Activated T-cell treated with anti-CD3 and anti-CD28 coated beads, Interleukin-2, amount 50 U/mL, for 24 hours (primary cell): ENCODE measurements around the gene AP1M1.

Experiments
- DNase-seq: peaks from one replicate; pipeline ENCODE4 v3.0.0-alpha.2; 2020
- H3K27ac Mint-ChIP-seq: 2 replicates; pipeline ENCODE4 v1.8.0; 2020; ENCODE audit warnings: mild to moderate bottlenecking, mixed read lengths
- H3K27me3 Mint-ChIP-seq: 2 replicates; pipeline ENCODE4 v1.8.0; 2020; ENCODE audit warnings: mixed read lengths
- H3K36me3 Mint-ChIP-seq: 2 replicates; pipeline ENCODE4 v1.8.0; 2020; ENCODE audit warnings: low read depth, mixed read lengths
- H3K4me1 Mint-ChIP-seq: 2 replicates; pipeline ENCODE4 v1.8.0; 2020; ENCODE audit warnings: low read depth, mixed read lengths
- H3K4me3 Mint-ChIP-seq: 2 replicates; pipeline ENCODE4 v1.8.0; 2020; ENCODE audit warnings: mild to moderate bottlenecking, moderate library complexity, mixed read lengths
- H3K9me3 Mint-ChIP-seq: 2 replicates; pipeline ENCODE4 v1.8.0; 2020; ENCODE audit warnings: mixed read lengths

Gene AP1M1

DNA sequence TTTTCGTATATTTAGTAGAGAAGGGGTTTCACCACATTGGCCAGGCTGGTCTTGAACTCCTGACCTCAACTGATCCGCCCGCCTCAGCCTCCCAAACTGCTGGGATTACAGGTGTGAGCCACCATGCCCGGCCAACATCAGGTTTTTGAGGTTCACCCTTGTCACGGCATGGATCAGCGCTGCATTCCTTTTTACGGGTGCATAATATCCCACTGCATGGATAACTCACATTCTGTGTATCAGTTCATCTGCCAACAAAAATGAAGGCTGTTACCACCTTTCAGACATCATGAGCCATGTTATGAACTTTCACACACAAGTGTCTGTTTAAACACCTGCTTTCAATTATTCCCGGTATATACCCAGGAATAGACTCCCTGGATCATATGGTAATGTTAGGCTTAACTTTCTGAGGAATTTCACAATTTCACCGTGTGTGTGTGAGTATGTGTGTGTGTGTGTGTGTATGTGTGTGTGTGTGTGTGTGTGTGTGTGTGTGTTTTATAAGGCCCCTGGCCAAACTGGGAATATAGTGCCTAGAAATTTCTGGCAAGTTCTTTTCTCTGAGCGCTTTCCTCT lies 52.2 kb downstream of the AP1M1 start:
- Mint-ChIP-seq H3K4me3 (no peak overlapping the region), H3K36me3 (no peaks in the 10 kb centered on the region), H3K27me3 (no peaks in the 10 kb centered on the region), H3K27ac (no peak overlapping the region), H3K4me1 (peaks cover 6% of the 10 kb centered on the region), H3K9me3 (no peaks in the 10 kb centered on the region)
- no peak for DNase-seq

DNA sequence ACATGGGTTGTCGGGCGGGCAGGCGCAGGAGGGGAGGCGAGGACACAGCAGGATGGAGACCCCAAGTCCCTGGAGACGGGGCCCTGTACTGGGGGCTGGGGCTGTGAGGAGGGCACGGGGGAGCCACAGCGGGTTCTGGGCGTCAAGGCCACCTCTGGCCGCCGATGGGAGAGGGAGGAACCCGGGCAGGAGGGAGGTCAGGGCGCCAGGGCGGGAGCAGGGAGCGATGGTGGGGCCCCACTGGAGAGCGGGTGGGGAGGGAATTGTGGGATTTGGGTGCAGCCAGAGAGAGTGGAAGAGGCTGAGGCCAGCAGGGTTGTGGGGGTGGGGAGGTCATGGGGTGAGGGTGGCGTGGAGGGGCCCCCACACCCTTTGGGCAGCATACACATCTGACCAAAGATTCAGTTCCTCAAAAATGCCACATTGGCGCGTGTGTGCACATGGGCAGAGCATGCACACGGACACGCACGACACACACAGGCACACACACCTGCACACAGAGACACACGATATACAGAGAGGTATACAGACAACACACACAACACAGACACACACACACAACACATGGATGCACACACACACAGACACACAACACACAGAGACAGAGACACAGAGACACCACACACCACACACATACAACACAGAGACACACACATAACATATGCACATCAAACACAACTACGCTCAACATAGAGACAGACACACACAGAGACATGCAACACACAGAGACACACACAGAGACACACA lies 54.9 kb downstream of the AP1M1 start:
- H3K36me3 Mint-ChIP-seq, result no peaks in the 10 kb centered on the region
- H3K9me3 Mint-ChIP-seq, result no peaks in the 10 kb centered on the region
- H3K4me3 Mint-ChIP-seq, result no peak overlapping the region
- H3K27me3 Mint-ChIP-seq, result no peaks in the 10 kb centered on the region
- H3K27ac Mint-ChIP-seq, result no peak overlapping the region
- DNase-seq, result no peak
- peaks cover 6% of the 10 kb centered on the region for H3K4me1 Mint-ChIP-seq

DNA sequence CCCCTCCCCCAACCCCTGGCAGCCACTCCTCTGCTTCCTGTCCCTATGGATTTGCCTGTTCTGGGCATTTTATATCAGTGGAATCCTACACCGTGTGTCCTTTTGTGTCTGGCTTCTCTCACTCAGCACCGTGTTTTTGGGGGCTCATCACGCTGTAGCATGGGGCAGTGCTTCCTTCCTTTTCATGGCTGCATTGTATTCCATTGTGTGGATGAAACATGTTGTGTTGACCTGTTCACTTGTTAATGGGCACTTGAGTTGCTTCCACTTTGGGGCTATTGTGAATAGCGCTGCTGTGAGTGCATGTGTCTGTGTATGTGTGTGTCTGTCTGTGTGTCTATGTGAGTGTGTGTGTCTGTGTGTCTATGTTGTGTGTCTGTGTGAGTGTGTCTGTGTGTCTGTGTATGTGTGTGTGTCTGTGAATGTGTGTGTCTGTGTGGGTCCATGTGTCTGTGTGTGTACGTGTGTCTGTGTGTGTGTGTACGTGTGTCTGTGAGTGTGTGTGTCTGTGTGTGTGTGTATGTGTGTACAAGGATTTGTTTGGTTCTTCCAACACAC lies 57.2 kb downstream of the AP1M1 start:
- no peaks in the 10 kb centered on the region for H3K27me3 Mint-ChIP-seq
- H3K9me3 Mint-ChIP-seq, result no peaks in the 10 kb centered on the region
- H3K4me1 Mint-ChIP-seq, result peaks cover 11% of the 10 kb centered on the region
- no peaks in the 10 kb centered on the region for H3K36me3 Mint-ChIP-seq
- H3K4me3 Mint-ChIP-seq, result no peak overlapping the region
- no peak for DNase-seq
- H3K27ac Mint-ChIP-seq, result no peak overlapping the region

DNA sequence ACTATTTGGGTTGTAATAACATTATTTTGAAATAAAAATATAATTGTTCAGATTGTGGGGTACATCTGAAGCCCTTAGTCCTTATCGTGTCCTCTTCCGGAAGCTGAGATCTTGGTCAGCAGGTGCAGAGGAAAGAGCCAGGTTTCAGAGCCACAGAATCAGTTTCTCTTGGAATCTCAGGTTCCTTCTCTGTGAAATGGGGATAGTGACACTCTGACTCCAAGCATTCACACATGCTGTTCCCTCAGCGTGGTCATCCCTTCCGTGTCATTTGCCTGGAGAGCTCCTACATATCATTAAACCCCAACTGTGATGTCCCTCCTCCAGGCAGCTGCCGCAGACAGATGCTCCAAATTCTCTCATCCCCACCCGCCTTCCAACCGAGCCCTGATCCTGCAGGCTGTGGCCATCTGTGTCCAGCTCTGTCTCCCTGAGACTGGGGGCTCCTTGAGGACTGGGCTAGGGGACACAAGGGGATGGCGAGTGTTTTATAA lies 59.8 kb downstream of the AP1M1 start:
- Mint-ChIP-seq H3K36me3 (no peaks in the 10 kb centered on the region), H3K4me3 (no peak overlapping the region), H3K9me3 (no peaks in the 10 kb centered on the region), H3K4me1 (peaks cover 30% of the 10 kb centered on the region), H3K27ac (no peak overlapping the region), H3K27me3 (no peaks in the 10 kb centered on the region)
- DNase-seq, result no peak

DNA sequence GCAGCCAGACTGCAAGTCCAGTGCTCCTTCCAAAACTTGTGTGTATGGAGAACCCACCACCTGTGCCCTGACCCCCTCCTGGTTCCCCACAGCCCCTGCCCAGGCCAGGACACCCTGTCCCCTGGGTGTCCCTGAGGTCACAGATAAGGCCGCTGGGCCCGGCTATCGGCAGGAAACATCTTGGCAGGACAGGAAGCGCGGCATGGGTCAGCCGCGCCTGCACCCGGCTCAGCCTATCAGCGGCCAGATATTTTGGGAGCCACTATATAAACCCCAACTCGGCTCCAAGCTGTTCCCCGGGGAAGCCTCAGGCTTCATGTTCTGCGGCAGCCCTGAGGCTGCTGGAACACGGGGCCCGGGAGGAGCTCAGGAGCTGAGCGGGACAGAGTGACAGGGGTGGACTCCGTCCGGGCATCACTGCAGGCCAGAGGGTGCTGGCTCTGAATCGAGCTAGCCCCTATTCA lies 60.8 kb downstream of the AP1M1 start:
- Mint-ChIP-seq H3K4me3 (no peak overlapping the region), H3K9me3 (no peaks in the 10 kb centered on the region), H3K36me3 (no peaks in the 10 kb centered on the region), H3K4me1 (peaks cover 34% of the 10 kb centered on the region), H3K27ac (no peak overlapping the region), H3K27me3 (no peaks in the 10 kb centered on the region)
- DNase-seq, result no peak

DNA sequence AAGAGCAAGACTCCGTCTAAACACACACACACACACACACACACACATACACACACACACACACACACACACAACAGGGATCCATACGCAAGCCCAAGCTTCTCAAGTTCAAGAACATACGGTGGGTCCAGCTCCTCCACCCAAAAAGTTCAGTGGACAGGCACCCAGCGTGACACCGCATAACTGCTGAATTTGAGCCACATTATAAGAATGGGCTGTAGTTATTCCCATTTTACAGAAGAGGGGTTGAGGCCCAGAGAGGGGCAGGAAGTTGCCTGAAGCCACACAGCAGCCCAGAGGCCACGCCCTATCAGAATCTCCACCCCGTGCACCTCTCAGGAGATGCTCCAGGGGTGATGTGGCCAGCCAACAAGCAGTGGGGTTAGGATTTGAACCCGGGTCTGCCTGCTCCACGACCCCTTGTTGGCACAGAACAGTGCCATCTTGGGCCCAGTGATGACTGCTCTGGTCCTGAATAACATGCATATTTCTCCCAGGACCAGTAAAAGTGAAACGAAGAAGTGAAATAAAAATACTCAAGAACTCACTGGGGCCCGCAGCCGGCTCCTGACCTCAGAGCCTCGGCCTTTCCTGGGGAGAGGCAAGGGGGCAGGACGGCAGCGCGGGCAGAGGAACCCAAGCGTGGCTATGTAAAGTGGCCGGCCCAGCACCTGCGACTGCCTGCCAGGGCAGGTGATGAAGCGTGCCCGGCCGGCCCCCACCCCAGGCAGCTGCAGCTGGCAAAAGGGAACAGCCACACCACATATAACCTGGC lies 61.9 kb downstream of the AP1M1 start:
- H3K4me3 Mint-ChIP-seq, result no peak overlapping the region
- H3K9me3 Mint-ChIP-seq, result no peaks in the 10 kb centered on the region
- H3K36me3 Mint-ChIP-seq, result no peaks in the 10 kb centered on the region
- H3K27ac Mint-ChIP-seq, result no peak overlapping the region
- no peak for DNase-seq
- no peaks in the 10 kb centered on the region for H3K27me3 Mint-ChIP-seq
- peaks cover 34% of the 10 kb centered on the region for H3K4me1 Mint-ChIP-seq

DNA sequence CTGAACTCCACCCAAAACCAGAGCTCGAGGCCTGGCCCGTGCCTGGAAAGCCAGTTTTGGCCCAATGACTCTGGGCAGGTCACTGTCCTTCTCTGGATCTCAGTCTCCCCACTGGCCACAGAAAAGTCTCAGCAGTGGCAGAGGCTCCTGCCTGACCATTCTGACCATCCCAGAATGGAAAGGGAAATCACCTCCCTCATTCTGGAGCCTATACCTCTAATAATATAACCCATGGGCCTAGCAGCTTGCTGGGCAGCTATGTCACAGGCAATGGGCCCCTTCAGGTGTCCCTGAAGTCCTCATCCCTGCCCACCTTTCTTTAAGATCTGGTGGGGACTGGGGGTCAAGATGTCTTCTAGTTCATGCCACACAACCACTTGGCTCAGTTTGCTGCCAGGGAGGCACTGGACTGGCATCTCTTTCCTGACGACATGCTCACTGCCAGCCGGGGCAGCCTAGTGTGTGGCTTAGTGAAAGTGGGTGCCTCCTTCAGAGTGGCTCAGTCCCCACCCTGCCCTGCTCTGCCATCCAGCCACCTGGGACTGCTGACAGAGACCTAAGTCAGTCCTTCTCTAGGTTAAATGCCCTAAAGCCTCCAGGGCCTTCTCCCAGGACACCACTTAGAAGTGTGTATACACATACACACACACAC lies 62.6 kb downstream of the AP1M1 start:
- no peak overlapping the region for H3K4me3 Mint-ChIP-seq
- H3K9me3 Mint-ChIP-seq, result no peaks in the 10 kb centered on the region
- no peak for DNase-seq
- no peak overlapping the region for H3K27ac Mint-ChIP-seq
- H3K27me3 Mint-ChIP-seq, result peaks cover 5% of the 10 kb centered on the region
- H3K36me3 Mint-ChIP-seq, result no peaks in the 10 kb centered on the region
- H3K4me1 Mint-ChIP-seq, result peaks cover 39% of the 10 kb centered on the region

DNA sequence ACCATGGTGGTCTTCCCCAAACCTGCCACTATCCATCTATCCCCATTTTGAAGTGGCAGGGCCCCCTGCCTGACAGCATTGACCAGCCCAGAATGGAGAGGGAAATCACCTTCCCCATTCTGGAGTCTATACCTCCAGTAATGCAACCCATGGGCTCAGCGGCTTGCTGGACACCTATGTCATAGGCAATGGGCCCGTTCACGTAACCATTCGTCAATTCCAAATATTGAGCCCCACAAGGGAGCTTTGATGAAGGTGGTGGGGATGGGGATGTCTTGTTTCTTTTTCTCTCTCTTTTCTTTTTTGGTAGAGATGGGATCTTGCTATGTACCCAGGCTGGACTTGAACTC lies 63.1 kb downstream of the AP1M1 start:
- H3K4me3 Mint-ChIP-seq, result no peak overlapping the region

DNA sequence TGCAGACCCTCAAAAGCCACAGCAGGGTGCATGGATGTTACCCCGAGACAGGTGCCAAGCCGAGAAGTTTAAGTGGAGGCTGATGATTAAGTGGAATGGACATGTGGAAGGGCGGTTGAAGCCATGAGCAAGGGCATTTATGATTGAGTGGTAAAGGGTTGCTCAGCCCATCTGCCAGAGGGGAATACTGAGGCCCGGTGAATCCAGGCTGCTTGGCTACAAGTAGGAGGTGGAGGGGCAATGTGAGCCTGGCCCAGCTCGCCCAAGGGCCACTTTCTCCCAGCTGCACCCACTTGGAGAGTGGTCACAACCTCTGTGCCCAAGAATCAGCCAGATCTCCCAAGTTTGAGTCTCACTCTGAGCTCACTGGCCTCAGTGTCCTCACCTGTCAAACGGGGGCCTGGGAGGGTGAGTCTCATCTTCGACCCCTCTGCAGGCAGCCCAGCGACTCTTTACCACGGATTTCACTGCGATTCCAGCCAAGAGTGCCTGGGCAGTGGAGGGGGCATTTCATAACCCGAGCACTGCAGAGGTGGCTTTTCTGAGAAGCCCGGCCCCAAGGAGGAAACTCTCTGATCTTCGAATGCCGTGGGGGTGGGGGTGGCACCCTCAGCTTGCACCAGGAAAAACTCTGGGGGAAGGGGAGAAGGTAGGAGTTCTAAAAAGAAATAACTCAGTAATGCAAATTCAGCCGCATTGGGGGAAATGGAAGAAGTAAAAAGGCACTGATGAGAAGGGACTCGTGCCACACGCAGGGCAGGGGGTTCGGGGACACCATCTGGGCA lies 64.1 kb downstream of the AP1M1 start:
- H3K36me3 Mint-ChIP-seq, result no peaks in the 10 kb centered on the region
- H3K27ac Mint-ChIP-seq, result no peak overlapping the region

More for the DNA sequence above, 63.1 kb downstream of the AP1M1 start:
- Mint-ChIP-seq H3K27me3 (peaks cover 5% of the 10 kb centered on the region), H3K9me3 (no peaks in the 10 kb centered on the region), H3K4me1 (peaks cover 39% of the 10 kb centered on the region), H3K27ac (no peak overlapping the region), H3K36me3 (no peaks in the 10 kb centered on the region)
- no peak for DNase-seq

DNA sequence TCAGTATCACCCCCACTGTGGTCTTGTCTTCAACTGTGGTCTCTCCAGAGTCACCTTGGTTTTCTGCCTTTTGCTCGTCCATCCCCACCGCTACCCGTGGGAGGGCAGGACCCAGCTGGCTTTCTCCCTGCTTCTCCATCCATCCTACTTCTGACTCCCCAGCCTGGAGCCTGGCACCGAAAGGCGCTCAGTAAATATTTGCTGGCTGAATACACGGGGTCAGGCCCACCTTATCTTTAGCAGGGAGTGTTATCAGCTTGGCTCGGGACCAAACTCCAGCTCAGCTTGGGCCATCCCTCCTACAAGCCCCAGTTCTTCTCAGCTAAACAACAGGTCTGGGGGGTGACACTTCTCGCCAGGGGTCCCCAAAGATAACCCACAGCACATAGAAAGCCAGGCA lies 64.9 kb downstream of the AP1M1 start:
- Mint-ChIP-seq H3K27me3 (peaks cover 14% of the 10 kb centered on the region), H3K27ac (no peak overlapping the region), H3K4me3 (no peak overlapping the region), H3K4me1 (peaks cover 48% of the 10 kb centered on the region), H3K9me3 (no peaks in the 10 kb centered on the region), H3K36me3 (no peaks in the 10 kb centered on the region)
- no peak for DNase-seq

More for the DNA sequence above, 64.1 kb downstream of the AP1M1 start:
- no peak for DNase-seq
- Mint-ChIP-seq H3K9me3 (no peaks in the 10 kb centered on the region), H3K27me3 (peaks cover 10% of the 10 kb centered on the region), H3K4me3 (no peak overlapping the region), H3K4me1 (peaks cover 45% of the 10 kb centered on the region)

DNA sequence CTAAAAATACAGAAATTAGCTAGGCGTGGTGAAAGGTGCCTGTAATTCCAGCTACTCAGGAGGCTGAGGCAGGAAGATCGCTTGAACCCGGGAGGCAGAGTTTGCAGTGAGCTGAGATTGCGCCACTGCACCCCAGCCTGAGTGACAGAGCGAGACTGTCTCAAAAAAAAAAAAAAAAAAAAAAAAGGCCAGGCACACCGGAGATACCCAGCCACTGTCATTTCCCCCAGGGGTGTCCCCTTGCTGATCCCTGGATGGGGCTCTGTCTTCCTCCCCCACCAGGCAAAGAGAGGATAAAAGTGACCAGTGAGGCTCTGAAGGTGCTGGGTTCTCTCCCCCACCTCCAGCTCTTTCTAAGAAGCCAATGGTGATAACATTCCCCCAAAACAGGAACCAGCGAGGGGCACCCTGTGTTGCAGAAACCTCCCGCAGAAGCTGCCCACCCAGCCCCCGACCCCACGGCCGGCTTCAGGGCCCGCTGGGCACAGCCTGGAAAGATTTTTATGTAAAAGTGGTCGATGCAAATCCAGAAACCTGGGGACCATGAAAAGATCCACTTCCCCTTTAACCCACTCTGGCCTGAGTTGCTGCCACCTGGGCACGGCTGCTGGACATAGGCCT lies 65.5 kb downstream of the AP1M1 start:
- no peak for DNase-seq
- Mint-ChIP-seq H3K27ac (no peak overlapping the region), H3K4me3 (no peak overlapping the region), H3K4me1 (peaks cover 47% of the 10 kb centered on the region), H3K9me3 (no peaks in the 10 kb centered on the region), H3K36me3 (no peaks in the 10 kb centered on the region), H3K27me3 (peaks cover 14% of the 10 kb centered on the region)

DNA sequence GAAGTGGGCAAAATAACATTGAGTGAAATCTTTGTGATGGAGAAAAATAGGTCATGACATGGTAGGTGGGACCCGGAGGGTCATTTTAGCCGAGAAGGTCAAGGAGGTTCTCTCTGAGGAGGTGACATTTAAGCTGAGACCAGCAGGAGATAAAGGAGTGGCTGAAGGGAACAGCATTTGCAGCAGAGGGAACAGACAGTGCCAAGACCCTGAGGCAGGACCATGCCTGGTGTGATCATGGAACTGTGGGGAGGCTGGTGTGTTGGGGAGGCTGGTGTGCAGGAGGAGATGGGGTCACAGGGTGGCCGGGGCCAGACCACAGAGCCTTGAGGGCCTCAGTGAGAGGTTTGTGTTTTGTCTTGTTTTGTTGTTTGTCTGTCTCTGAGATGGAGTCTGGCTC lies 67.5 kb downstream of the AP1M1 start:
- Mint-ChIP-seq H3K27ac (no peak overlapping the region), H3K4me1 (peaks cover 49% of the 10 kb centered on the region), H3K36me3 (no peaks in the 10 kb centered on the region), H3K27me3 (peaks cover 17% of the 10 kb centered on the region), H3K9me3 (no peaks in the 10 kb centered on the region), H3K4me3 (no peak overlapping the region)
- no peak for DNase-seq

DNA sequence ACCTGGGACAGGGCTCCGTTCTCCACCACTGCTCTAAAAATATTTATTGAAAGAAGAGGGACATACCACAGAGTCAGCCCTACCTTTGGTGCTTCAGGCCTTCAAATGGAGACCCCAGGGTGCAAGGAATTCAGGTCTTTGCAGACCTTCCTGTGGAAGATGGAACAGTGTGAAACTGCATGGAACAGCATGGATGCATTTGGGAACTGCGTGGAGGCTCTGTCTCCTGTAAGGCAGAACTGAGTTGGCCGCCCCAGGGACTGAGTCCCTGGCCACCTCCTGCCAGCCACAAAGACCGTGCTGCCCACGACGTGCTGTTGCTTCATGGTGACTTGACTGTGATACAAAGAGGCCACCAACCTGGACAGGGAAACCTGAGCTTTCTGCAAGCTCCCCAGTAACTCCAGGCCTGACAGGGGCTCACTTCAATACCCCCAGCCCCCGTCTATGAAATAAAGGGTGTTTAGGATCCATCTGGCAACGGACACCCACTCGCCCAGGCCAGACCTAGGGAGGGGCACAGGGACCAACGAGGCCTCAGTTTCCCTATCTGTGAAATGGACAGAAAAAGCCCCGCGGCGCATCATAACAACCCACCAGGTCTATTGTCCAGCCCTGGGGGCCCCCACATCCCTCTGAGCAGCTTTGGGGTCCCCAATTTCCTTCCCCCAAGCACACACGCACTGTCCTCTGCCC lies 68.3 kb downstream of the AP1M1 start:
- peaks cover 17% of the 10 kb centered on the region for H3K27me3 Mint-ChIP-seq
- H3K27ac Mint-ChIP-seq, result peak overlapping the region; percentile 51
- no peak for DNase-seq
- no peaks in the 10 kb centered on the region for H3K36me3 Mint-ChIP-seq
- no peaks in the 10 kb centered on the region for H3K9me3 Mint-ChIP-seq
- no peak overlapping the region for H3K4me3 Mint-ChIP-seq
- peaks cover 46% of the 10 kb centered on the region for H3K4me1 Mint-ChIP-seq
